CD4-positive, alpha-beta T cell treated with Interleukin-2 at 100 ng/mL for 4 hours (primary cell): ENCODE results near the gene GJA4.
"Not testable (repeated sequence)": the region's sequence is repeated elsewhere in the genome, so short reads cannot be mapped to it uniquely, and the experiment has no call there.

ENCODE experiments used
- DNase-seq: peaks from one replicate; pipeline ENCODE4 v3.0.0-alpha.2; 2020; ENCODE audit warnings: low spot score

The GJA4 gene

GRCh38 chr1:34792424-34792823 is 375 bp upstream of the GJA4 start:
- no peak for DNase-seq

GRCh38 chr1:34794001-34794789 is 1.4 kb downstream of the GJA4 start:
- no peak for DNase-seq

GRCh38 chr1:34794790-34795180 is 2.0 kb downstream of the GJA4 start:
- DNase-seq = no peak

- DNase-seq = no peak
Observed at GRCh38 chr1:34795916-34796315, 3.1 kb downstream of the GJA4 start.

GRCh38 chr1:34796990-34797389 is 4.2 kb downstream of the GJA4 start:
- no peak for DNase-seq

- no peak for DNase-seq
Observed at GRCh38 chr1:34800214-34800613, 7.4 kb downstream of the GJA4 start.

- no peak for DNase-seq
Observed at GRCh38 chr1:34803770-34804169, 11.0 kb downstream of the GJA4 start.

- DNase-seq = no peak
Observed at GRCh38 chr1:34806396-34806795, 13.6 kb downstream of the GJA4 start.

GRCh38 chr1:34808051-34808810 is 15.4 kb downstream of the GJA4 start:
- DNase-seq = no peak

GRCh38 chr1:34810781-34811180 is 18.0 kb downstream of the GJA4 start:
- not testable (repeated sequence) for DNase-seq

GRCh38 chr1:34816332-34816731 is 23.5 kb downstream of the GJA4 start:
- DNase-seq = no peak

- DNase-seq = no peak
Observed at GRCh38 chr1:34816778-34817177, 24.0 kb downstream of the GJA4 start.

GRCh38 chr1:34818862-34819261 is 26.1 kb downstream of the GJA4 start:
- DNase-seq = not testable (repeated sequence)

- no peak for DNase-seq
Observed at GRCh38 chr1:34822202-34822601, 29.4 kb downstream of the GJA4 start.

- DNase-seq = no peak
Observed at GRCh38 chr1:34824817-34825454, 32.1 kb downstream of the GJA4 start.

- DNase-seq = no peak
Observed at GRCh38 chr1:34825455-34826091, 32.8 kb downstream of the GJA4 start.

- DNase-seq = no peak
Observed at GRCh38 chr1:34827341-34827941, 34.6 kb downstream of the GJA4 start.

- no peak for DNase-seq
Observed at GRCh38 chr1:34828611-34829010, 35.8 kb downstream of the GJA4 start.

- no peak for DNase-seq
Observed at GRCh38 chr1:34829250-34829649, 36.5 kb downstream of the GJA4 start.

GRCh38 chr1:34831721-34832246 is 39.0 kb downstream of the GJA4 start:
- DNase-seq = no peak

- no peak for DNase-seq
Observed at GRCh38 chr1:34833711-34834110, 40.9 kb downstream of the GJA4 start.
